GM12878 (cell line): ENCODE measurements around the gene ZNF41. TPM values are rescaled to one million over a fixed set of nuclear protein-coding genes. Genes with fewer than 3 reads are reported as not detected.
"Not testable (repeated sequence)": the region's sequence is repeated elsewhere in the genome, so short reads cannot be mapped to it uniquely, and the experiment has no call there.

Experiments used
- ATAC-seq: fragments of 200-7000 bp; cut with Tn5 transposase; 3 replicates; pipeline ENCODE4 v1.9.1; 2020; ENCODE audit warnings: mild to moderate bottlenecking, moderate library complexity
- BruUV-seq: library from RNA; stranded (reverse); fragments of 400-500 nt; replicated peaks from 2 replicates; lab custom pipeline; 2021; lab: Mats Ljungman, UMichigan
- CTCF ChIA-PET: fragments of 300-600 bp; sonication (Branson Sonifier 250); formaldehyde crosslinking; extraction: SDS; loops from one replicate; lab custom pipeline; 2021; ENCODE audit warnings: inconsistent platforms; lab: Yijun Ruan, JAX
- POLR2A ChIA-PET: fragments of 350-600 bp; formaldehyde crosslinking; extraction: SDS; loops from one replicate; lab custom pipeline; 2021; ENCODE audit warnings: inconsistent platforms; lab: Charles Lee
- RAD21 ChIA-PET: fragments of 300-600 bp; sonication (Branson Sonifier 250); formaldehyde crosslinking; loops from one replicate; lab custom pipeline; 2023; ENCODE audit warnings: antibody characterized with exemption; ENCODE audit not compliant: unreplicated experiment; lab: Charles Lee
- SMC1A ChIA-PET: fragments of 300-600 bp; sonication (Branson Sonifier 250); formaldehyde crosslinking; loops from one replicate; lab custom pipeline; 2023; ENCODE audit not compliant: unreplicated experiment, uncharacterized antibody; lab: Charles Lee
- DNase-seq: peaks from one replicate; pipeline ENCODE4 v3.0.0-alpha.2; 2011; ENCODE audit warnings: low read depth, low spot score
- FAIRE-seq: peaks from 3 replicates; lab custom pipeline; 2011; peaks lifted over from hg19 to GRCh38; lab: Jason Lieb, UNC
- H2AFZ ChIP-seq: 2 replicates; pipeline ENCODE4 v1.6.0; 2011; ENCODE audit warnings: low read depth, low read length, control low read depth; ENCODE audit not compliant: control insufficient read depth
- H3K27ac ChIP-seq: 2 replicates; pipeline ENCODE4 v1.5.1; 2011; ENCODE audit warnings: control low read depth; ENCODE audit not compliant: control insufficient read depth, insufficient read depth
- H3K27me3 ChIP-seq, 2 experiments: replicated peaks in 1 of 2; 2 replicates each; pipeline versions ENCODE4 v1.6.0 to v1.6.1; 2011; ENCODE audit warnings: low read length in 1 of 2; ENCODE audit not compliant: control insufficient read depth in 2 of 2, insufficient read depth in 2 of 2
- H3K36me3 ChIP-seq, 2 experiments: 2 replicates each; pipeline ENCODE4 v1.5.1; 2011; ENCODE audit warnings: low read length in 1 of 2; ENCODE audit not compliant: control insufficient read depth in 2 of 2, insufficient read depth in 2 of 2
- H3K4me1 ChIP-seq: 2 replicates; pipeline ENCODE4 v1.6.1; 2011; ENCODE audit warnings: mild to moderate bottlenecking, low read length, moderate library complexity, mixed read lengths; ENCODE audit not compliant: control insufficient read depth, insufficient read depth
- H3K4me2 ChIP-seq: 2 replicates; pipeline ENCODE4 v1.6.0; 2011; ENCODE audit warnings: control low read depth; ENCODE audit not compliant: control insufficient read depth, insufficient read depth
- H3K4me3 ChIP-seq: fragments of 200-600 bp; sonication (generic); 2 replicates; pipeline ENCODE4 v1.5.1; 2016
- H3K79me2 ChIP-seq: 2 replicates; pipeline ENCODE4 v1.6.0; 2011; ENCODE audit warnings: low read length; ENCODE audit not compliant: control insufficient read depth, insufficient read depth
- H3K9ac ChIP-seq: 2 replicates; pipeline ENCODE4 v1.8.0; 2011; ENCODE audit warnings: low read length, control low read depth, mixed read lengths; ENCODE audit not compliant: control insufficient read depth, insufficient read depth
- H3K9me3 ChIP-seq: replicated peaks from 3 replicates; pipeline ENCODE4 v1.5.1; 2011; ENCODE audit warnings: mild to moderate bottlenecking, low read length; ENCODE audit not compliant: control insufficient read depth, insufficient read depth
- H4K20me1 ChIP-seq: 2 replicates; pipeline ENCODE4 v1.6.0; 2011; ENCODE audit not compliant: control insufficient read depth, insufficient read depth
- BHLHE40 ChIP-seq, 2 experiments: fragments of 450-650 bp in 1 of 2; IDR thresholded peaks; 2 replicates each; pipeline ENCODE4 v1.6.1; 2011 to 2017; ENCODE audit warnings: low read depth in 2 of 2, borderline replicate concordance in 1 of 2, improper control_type of control experiment in 1 of 2, low read length in 1 of 2, mild to moderate bottlenecking in 1 of 2
- IKZF1 ChIP-seq: fragments of 450-650 bp; conservative IDR thresholded peaks from 2 replicates; pipeline ENCODE4 v1.6.1; 2017; ENCODE audit warnings: antibody characterized with exemption, mild to moderate bottlenecking
- NR2C1 ChIP-seq: fragments of 450-650 bp; IDR thresholded peaks from 2 replicates; pipeline ENCODE4 v1.6.1; 2017; ENCODE audit warnings: antibody characterized with exemption, mild to moderate bottlenecking, moderate library complexity
- NR2F1 ChIP-seq: fragments of 450-650 bp; conservative IDR thresholded peaks from 2 replicates; pipeline ENCODE4 v1.6.1; 2017; ENCODE audit warnings: mild to moderate bottlenecking
- YY1 ChIP-seq: IDR thresholded peaks from 2 replicates; pipeline ENCODE4 v1.6.1; 2011; ENCODE audit warnings: low read depth, mild to moderate bottlenecking, low read length
- WGBS: methylation state at CpG from one replicate; pipeline ENCODE4 v1.1.6; 2016; ENCODE audit warnings: low lambda C conversion rate; ENCODE audit not compliant: insufficient replicate concordance, insufficient coverage; ENCODE audit errors: missing lambda C conversion rate; 5-methylcytosine and 5-hydroxymethylcytosine counted together
- in situ Hi-C: fragments of 300-500 bp; cut with MboI; formaldehyde crosslinking; loops from 9 replicates; pipeline ENCODE4 v1.14.3; 2018; ENCODE audit warnings: mixed read lengths
- intact Hi-C: fragments of 100-400 bp; cut with micrococcal nuclease; formaldehyde crosslinking; loops from one replicate; pipeline ENCODE4 v1.14.2; 2022; ENCODE audit not compliant: unreplicated experiment
- polyA plus RNA-seq, 11 experiments: library from polyadenylated mRNA; depleted of rRNA in 4 of 11; unstranded in 6 of 11; stranded (reverse) in 5 of 11; fragments of >200 nt; fragmentation: Nextera tagmentation in 4 of 11; fragmentation: Illumina TruSeq in 1 of 11; extraction: Ambion mirVana in 4 of 11; extraction: Trizol in 1 of 11; gene quantifications; 1 replicate in 1 of 11; 2 replicates in 10 of 11; pipeline versions ENCODE4 v1.2.1 to v1.2.3, GENCODE V29; 2011 to 2016; ENCODE audit warnings: inconsistent platforms in 2 of 11, missing spikeins in 2 of 11, low read depth in 1 of 11
- total RNA-seq, 4 experiments: library from RNA; depleted of rRNA in 3 of 4; stranded (reverse); fragments of >200 nt in 3 of 4; fragmentation: Illumina TruSeq in 1 of 4; extraction: Trizol in 1 of 4; gene quantifications; 2 replicates each; pipeline versions ENCODE4 v1.2.1 to v1.2.3, GENCODE V29; 2013 to 2021

Gene ZNF41
- total and polyA plus RNA-seq, 10 of the 15 experiments (the other 5 are each of a cell fraction or from before 2014, with no cell fraction given): 0.95 to 10.6 (median 7.5) TPM

DNA sequence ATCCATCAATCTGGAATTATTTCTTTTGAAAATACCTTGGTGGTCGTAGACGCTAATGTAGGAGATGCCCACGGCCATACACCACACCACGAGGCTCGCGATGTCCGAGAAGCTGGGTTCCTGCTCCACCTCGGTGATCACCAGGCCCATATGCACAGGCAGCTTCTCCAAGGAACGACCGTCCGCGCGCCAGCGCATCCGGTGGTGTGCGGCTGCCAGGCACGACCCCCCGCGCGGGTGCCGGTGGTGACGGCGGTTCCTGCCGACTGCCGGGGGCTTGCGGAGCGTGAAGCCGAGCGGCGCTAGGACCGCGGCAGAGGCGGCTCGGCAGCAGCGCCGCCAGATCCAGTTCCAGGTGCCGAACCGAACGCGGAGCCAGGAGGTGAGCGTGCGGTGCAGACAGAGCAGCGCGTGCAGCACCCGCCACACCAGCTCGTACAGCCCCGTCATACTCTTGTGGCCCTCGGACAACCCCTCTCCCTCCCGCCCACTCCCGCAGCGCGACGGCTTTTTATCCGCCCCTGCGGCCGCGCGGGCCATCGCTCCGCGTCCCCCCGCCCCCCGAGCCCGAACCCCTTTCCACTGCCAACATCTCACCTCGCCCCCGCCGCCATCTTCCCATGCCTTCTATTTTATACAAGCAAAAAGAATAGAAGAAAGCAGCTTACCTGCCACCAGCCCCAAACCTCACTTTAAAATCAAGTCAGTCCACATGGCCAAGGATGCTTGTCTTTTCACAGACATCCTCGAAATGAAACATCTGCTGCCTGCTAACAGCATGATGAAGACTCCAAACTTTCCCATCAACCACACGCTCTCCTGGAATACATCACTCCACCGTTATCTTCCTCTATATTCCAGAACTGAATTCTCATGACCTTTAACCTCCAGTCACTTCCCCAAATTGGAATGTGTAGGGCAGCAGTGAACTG is 30.3 kb upstream of the ZNF41 start:
- H3K4me3 ChIP-seq: peak overlapping the region; percentile 38; the same call in 1 of the 2 replicates
- H4K20me1 ChIP-seq, H3K36me3 ChIP-seq, in situ Hi-C loops, H3K9me3 ChIP-seq, H3K79me2 ChIP-seq, RAD21 ChIA-PET, H3K27ac ChIP-seq, H3K4me1 ChIP-seq, FAIRE-seq, H3K27me3 ChIP-seq, DNase-seq, intact Hi-C loops, BruUV-seq: not testable (repeated sequence)
- ChIA-PET POLR2A (interaction anchor here (0.6 to 0.9 kb wide), 4 partner anchors 10 to 714 kb away, joined by 3 to 6 read pairs (median 4); no protein-coding TSS in a partner anchor), SMC1A (interaction anchor here (1.0 to 1.5 kb wide), 5 partner anchors 8 to 16 kb away, joined by 3 to 10 read pairs (median 3); no protein-coding TSS in a partner anchor), CTCF (interaction anchor here (1.0 to 2.3 kb wide), 2 partner anchors 10 to 16 kb away, joined by 4 to 8 read pairs; no protein-coding TSS in a partner anchor)
- ATAC-seq: peak; percentile 82
- H3K4me2 ChIP-seq: peak overlapping the region; percentile 77
- H2AFZ ChIP-seq: peak overlapping the region; percentile 80
- TF ChIP-seq YY1 (peak; percentile 35; the same call in 1 of the 2 replicates), NR2F1 (peak; percentile 71), IKZF1 (peak; percentile 28; the same call in 1 of the 2 replicates), NR2C1 (peak; percentile 40; the same call in 1 of the 2 replicates)
- peak overlapping the region; percentile 48 for H3K9ac ChIP-seq
- 32% methylated on average over 24 of the region's 70 CpGs for WGBS

DNA sequence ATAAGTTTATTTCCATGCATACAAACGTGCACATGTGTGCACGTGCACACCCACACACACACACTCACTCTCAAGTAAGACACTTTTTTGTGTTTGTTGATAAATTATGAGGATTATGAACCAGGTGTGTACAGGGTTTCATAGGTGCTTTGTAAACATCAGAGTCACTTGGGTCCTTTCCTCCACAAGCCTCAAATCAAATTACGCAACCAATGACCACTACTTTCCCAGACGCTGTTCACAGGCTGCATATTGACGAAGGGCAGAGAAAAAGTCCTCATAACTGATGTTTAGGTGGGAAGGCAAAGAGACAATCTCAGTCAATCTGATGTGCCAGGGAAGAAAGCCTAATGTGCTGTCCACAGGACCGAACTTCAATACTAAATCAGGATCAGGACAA is 29.4 kb upstream of the ZNF41 start:
- not testable (repeated sequence) for BruUV-seq, H3K4me2 ChIP-seq, H3K27ac ChIP-seq

More for the DNA sequence above, 29.4 kb upstream of the ZNF41 start:
- H3K4me3 ChIP-seq, intact Hi-C loops, H3K4me1 ChIP-seq, in situ Hi-C loops, H3K9ac ChIP-seq, H3K9me3 ChIP-seq, RAD21 ChIA-PET, H3K27me3 ChIP-seq, H3K79me2 ChIP-seq, DNase-seq, H3K36me3 ChIP-seq, POLR2A ChIA-PET, H4K20me1 ChIP-seq, H2AFZ ChIP-seq, FAIRE-seq: not testable (repeated sequence)
- 0 out of 4 replicates have a peak, but pooled peaks have one; percentile 11 to 38 for TF ChIP-seq BHLHE40 (IDR thresholded peaks at IDR 0.05; ENCODE audit: borderline replicate concordance in 1 of 2, low read depth in 2 of 2, low read length in 1 of 2)
- WGBS: 76% methylated on average over 4 of the region's 6 CpGs
- CTCF ChIA-PET: interaction anchor here (2.3 kb wide), 1 partner anchor 10 kb away, joined by 8 read pairs; no protein-coding TSS in a partner anchor
- peak; percentile 57 for ATAC-seq
- SMC1A ChIA-PET: interaction anchor here (1.4 kb wide), 1 partner anchor 15 kb away, joined by 3 read pairs; no protein-coding TSS in a partner anchor
